Upper lobe of left lung (tissue), 4 donors: ENCODE results near the gene FIBCD1.

Experiments
- EP300 ChIP-seq, 4 donors: sonication (generic); formaldehyde crosslinking; IDR thresholded peaks; one replicate each; pipeline ENCODE4 v1.5.1; 2017; ENCODE audit warnings: antibody characterized with exemption in 4 of 4, control low read depth in 2 of 4
- POLR2AphosphoS5 ChIP-seq, 2 donors: sonication (generic); formaldehyde crosslinking; IDR thresholded peaks; one replicate each; pipeline ENCODE4 v1.5.1; 2017; ENCODE audit warnings: antibody characterized with exemption in 2 of 2
- TF ChIP-seq, protein P1 (sequence below), 6 experiments: fragments of 450-650 bp in 4 of 6; fragments of 200-600 bp in 2 of 6; sonication (generic) in 2 of 6; IDR thresholded peaks; one replicate each; pipeline ENCODE4 v1.5.1; 2016 to 2019; ENCODE audit warnings: antibody characterized with exemption in 6 of 6

DNA sequence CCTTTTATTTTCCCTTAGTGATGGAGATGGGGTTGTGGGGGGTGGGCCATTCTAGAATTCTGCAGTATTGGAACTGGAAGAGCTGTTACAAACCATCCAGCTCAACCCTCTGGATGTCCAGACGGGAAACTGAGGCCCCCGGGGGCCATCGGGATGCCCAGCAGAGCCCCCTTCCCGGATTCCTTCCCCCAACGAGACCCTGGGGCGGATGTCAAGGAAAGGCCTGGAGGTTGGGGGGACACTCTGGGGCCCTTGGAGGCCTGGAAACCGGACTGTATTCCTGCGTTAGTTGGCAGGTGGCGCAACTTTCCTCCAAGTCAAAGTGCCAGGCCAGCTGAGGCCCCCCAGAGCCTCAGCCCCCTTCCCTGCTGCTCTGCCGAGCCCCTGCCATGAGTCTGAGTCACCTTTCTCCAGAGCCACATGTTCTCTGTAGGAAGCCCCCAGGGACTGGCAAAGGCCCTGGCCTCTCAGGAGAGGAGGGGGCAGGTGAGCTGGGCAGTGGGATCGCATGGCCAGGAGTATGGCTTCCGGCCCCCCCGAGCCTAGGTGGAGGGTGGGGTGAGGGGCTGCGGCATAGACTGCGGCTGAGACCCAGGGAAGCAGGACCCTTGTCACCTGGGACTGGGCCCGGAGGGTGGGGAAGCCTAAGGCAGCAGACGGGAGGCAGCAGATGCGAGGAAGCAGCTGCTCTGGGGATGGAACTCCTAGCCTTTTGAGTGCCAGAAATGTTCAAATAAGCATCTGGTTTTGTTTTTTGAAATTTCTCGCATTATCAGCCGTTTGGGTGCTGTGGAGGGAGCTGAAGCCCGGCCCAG, 17.8 kb upstream of the FIBCD1 start:
- TF ChIP-seq, protein P1, sequence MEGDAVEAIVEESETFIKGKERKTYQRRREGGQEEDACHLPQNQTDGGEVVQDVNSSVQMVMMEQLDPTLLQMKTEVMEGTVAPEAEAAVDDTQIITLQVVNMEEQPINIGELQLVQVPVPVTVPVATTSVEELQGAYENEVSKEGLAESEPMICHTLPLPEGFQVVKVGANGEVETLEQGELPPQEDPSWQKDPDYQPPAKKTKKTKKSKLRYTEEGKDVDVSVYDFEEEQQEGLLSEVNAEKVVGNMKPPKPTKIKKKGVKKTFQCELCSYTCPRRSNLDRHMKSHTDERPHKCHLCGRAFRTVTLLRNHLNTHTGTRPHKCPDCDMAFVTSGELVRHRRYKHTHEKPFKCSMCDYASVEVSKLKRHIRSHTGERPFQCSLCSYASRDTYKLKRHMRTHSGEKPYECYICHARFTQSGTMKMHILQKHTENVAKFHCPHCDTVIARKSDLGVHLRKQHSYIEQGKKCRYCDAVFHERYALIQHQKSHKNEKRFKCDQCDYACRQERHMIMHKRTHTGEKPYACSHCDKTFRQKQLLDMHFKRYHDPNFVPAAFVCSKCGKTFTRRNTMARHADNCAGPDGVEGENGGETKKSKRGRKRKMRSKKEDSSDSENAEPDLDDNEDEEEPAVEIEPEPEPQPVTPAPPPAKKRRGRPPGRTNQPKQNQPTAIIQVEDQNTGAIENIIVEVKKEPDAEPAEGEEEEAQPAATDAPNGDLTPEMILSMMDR (IDR thresholded peaks at IDR 0.05), result no peak
- TF ChIP-seq POLR2AphosphoS5 (IDR thresholded peaks at IDR 0.05) (no peak), EP300 (IDR thresholded peaks at IDR 0.05) (no peak)
